AG10803 (cell line): ENCODE results near the gene ODF2.

Experiments
- DNase-seq: peaks from one replicate; pipeline ENCODE4 v3.0.0; 2010; ENCODE audit warnings: low read depth
- H3K4me3 ChIP-seq: 2 replicates; pipeline ENCODE4 v1.5.1; 2011; ENCODE audit warnings: mild to moderate bottlenecking, low read length, control low read depth
- TF ChIP-seq, protein P1 (sequence below): conservative IDR thresholded peaks from 2 replicates; pipeline ENCODE4 v1.5.1; 2011; ENCODE audit warnings: mild to moderate bottlenecking, low read length, control low read depth, inconsistent platforms

Gene ODF2

GRCh38 chr9:128548876-128549275 lies 93.1 kb downstream of the ODF2 start:
- TF ChIP-seq, protein P1, sequence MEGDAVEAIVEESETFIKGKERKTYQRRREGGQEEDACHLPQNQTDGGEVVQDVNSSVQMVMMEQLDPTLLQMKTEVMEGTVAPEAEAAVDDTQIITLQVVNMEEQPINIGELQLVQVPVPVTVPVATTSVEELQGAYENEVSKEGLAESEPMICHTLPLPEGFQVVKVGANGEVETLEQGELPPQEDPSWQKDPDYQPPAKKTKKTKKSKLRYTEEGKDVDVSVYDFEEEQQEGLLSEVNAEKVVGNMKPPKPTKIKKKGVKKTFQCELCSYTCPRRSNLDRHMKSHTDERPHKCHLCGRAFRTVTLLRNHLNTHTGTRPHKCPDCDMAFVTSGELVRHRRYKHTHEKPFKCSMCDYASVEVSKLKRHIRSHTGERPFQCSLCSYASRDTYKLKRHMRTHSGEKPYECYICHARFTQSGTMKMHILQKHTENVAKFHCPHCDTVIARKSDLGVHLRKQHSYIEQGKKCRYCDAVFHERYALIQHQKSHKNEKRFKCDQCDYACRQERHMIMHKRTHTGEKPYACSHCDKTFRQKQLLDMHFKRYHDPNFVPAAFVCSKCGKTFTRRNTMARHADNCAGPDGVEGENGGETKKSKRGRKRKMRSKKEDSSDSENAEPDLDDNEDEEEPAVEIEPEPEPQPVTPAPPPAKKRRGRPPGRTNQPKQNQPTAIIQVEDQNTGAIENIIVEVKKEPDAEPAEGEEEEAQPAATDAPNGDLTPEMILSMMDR = no peak
- no peak overlapping the region for H3K4me3 ChIP-seq
- no peak for DNase-seq

DNA sequence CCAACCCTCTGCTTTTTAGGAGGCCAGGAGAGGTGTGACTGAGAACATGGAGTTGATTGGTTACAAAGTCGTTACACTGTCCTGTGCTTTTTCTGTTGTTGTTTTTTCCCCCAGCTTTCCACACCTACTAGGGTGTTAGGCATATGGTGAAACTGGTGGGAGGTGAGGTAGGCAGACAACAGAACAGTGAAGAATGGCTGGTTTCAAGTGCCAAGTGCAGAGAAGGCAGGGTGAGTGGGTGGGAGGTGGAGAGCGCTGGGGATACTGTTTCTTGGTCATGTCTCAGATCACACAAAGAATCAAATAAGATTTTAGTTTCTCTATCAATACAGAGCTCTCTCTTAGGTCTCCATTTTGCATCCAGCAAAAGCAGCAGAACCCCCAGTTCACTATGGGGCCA lies 94.4 kb downstream of the ODF2 start:
- H3K4me3 ChIP-seq = no peak overlapping the region
- TF ChIP-seq, protein P1 = no peak
- DNase-seq = no peak
